ENCODE measurements around the gene NUP37. TPM values are rescaled to one million over a fixed set of nuclear protein-coding genes. Genes with fewer than 3 reads are reported as not detected.

NUP37 gene
- total RNA-seq, 1 donor from 2014 or later: 23.4 TPM

DNA sequence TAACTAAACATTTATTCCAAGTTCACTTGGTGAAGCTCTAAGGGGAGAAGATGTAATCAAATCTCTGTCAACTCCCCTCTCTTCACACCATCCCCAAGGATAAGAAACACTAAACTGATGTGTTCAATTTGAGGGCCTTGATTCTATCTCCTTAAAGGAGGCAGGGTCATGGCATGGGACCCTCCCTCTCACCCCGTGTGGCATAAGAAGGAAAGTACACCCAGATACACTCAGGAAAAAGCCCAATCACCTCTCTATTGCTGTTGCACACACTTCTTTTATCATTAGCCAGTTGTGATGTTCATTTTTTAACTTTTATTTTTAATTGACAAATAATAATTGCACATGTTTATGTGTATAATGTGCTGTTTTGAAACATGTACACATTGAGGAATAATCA, 93.2 kb downstream of the NUP37 start:
- no peak for DNase-seq (ENCODE audit: low spot score)

DNA sequence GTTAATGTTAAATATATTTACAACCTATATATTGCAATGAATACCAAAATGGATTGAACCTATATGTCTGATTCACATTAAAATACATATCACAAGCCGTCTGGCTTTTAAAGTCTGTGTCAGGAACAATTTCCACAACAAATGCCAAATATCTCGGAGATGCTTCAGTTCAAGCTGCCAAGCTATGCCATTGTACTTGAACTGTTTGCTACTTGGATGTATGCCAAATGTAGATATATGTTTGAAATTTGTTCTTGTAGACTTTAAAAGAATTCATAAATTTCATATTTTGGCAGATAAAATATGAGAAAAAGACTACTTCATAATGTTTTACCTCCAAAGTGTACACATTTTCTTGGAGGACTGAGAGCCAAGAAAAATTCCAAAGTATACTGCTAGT, 95.1 kb downstream of the NUP37 start:
- DNase-seq (ENCODE audit: low spot score): no peak

DNA sequence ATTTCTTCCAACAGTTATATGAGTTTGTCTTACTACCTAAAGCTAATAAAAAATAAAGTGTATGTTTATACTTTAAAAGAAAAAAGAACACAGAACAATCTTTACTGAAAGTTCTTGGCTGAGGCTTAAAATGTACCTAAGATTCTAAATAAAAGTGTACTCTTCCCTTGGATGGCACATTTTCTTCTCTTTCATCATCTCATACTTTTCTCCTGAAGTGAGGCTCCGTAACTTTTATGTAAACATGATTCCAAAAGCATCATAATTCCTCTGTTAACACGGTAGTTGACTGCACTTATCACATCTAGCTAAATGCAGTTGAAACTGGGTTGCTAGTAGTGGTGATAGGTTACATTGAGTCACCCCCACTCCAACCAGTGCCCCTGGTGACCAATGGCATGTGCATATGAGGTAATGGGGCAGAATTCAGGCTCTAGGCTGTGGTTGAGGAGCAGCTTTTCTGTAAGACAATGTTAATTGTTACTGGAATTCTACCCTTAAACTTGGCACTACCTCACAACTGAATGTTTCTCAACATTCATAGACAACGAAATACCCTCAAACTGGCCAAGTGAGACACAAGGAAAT, 96.5 kb downstream of the NUP37 start:
- no peak for DNase-seq (ENCODE audit: low spot score)

Other genes with a start within 250 kb of the NUP37 start
- 16.4 TPM for gene DRAM1, start 242.5 kb downstream of the NUP37 start, total RNA-seq
- gene WASHC3, start 58.1 kb downstream of the NUP37 start, total RNA-seq: 41.5 TPM
- gene PARPBP, start 69 bp upstream of the NUP37 start, total RNA-seq: 2.7 TPM
- not detected for gene PMCH, start 77.7 kb upstream of the NUP37 start, total RNA-seq